PC-3 (cell line): Measurements from ENCODE around the gene YTHDC2.

Source experiments
- EZH2 ChIP-seq: fragments of 300-600 bp; sonication (generic); IDR thresholded peaks from one replicate; pipeline ENCODE4 v1.6.1; 2017; ENCODE audit warnings: antibody characterized with exemption, mild to moderate bottlenecking, low read length; ENCODE audit not compliant: unreplicated experiment
- TF ChIP-seq, protein P1 (sequence below): fragments of 300-600 bp; sonication (generic); conservative IDR thresholded peaks from 2 replicates; pipeline ENCODE4 v1.5.1; 2017; ENCODE audit warnings: antibody characterized with exemption, low read depth, mild to moderate bottlenecking, low read length

GRCh38 chr5:113598150-113598549 is 84.7 kb downstream of the YTHDC2 start:
- no peak for TF ChIP-seq EZH2
- TF ChIP-seq, protein P1, sequence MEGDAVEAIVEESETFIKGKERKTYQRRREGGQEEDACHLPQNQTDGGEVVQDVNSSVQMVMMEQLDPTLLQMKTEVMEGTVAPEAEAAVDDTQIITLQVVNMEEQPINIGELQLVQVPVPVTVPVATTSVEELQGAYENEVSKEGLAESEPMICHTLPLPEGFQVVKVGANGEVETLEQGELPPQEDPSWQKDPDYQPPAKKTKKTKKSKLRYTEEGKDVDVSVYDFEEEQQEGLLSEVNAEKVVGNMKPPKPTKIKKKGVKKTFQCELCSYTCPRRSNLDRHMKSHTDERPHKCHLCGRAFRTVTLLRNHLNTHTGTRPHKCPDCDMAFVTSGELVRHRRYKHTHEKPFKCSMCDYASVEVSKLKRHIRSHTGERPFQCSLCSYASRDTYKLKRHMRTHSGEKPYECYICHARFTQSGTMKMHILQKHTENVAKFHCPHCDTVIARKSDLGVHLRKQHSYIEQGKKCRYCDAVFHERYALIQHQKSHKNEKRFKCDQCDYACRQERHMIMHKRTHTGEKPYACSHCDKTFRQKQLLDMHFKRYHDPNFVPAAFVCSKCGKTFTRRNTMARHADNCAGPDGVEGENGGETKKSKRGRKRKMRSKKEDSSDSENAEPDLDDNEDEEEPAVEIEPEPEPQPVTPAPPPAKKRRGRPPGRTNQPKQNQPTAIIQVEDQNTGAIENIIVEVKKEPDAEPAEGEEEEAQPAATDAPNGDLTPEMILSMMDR = no peak
